ENCODE measurements around the gene C16orf54.
"Not testable (repeated sequence)": the region's sequence is repeated elsewhere in the genome, so short reads cannot be mapped to it uniquely, and the experiment has no call there.

The C16orf54 gene

GRCh38 chr16:29745853-29746345 lies at the start of gene C16orf54:
Gene C16orf54 (minus strand): TSS chr16:29745990. CDS start chr16:29744951, 1,039 bp downstream.
- peak; percentile 72 for DNase-seq

- DNase-seq = no peak
Measured at GRCh38 chr16:29794231-29794710, 48.5 kb upstream of the C16orf54 start.

GRCh38 chr16:29793153-29793552 lies 47.4 kb upstream of the C16orf54 start:
- DNase-seq = not testable (repeated sequence)

- DNase-seq = no peak
Measured at GRCh38 chr16:29791845-29792807, 46.3 kb upstream of the C16orf54 start.

GRCh38 chr16:29790949-29791844 lies 45.4 kb upstream of the C16orf54 start:
- DNase-seq = no peak

GRCh38 chr16:29790183-29790948 lies 44.6 kb upstream of the C16orf54 start, which contains the start of gene KIF22:
Gene KIF22 (plus strand): TSS chr16:29790751. CDS start chr16:29790760, 9 bp downstream.
- DNase-seq = peak; percentile 100

GRCh38 chr16:29789775-29790182 lies 44.0 kb upstream of the C16orf54 start:
- DNase-seq = no peak

- not testable (repeated sequence) for DNase-seq
Measured at GRCh38 chr16:29787155-29787554, 41.4 kb upstream of the C16orf54 start.

GRCh38 chr16:29784901-29785500 lies 39.2 kb upstream of the C16orf54 start:
- DNase-seq = peak; percentile 77

GRCh38 chr16:29784157-29784556 lies 38.4 kb upstream of the C16orf54 start:
- DNase-seq = no peak

- not testable (repeated sequence) for DNase-seq
Measured at GRCh38 chr16:29783094-29783953, 37.5 kb upstream of the C16orf54 start.

- DNase-seq = no peak
Measured at GRCh38 chr16:29779474-29779873, 33.7 kb upstream of the C16orf54 start.

- no peak for DNase-seq
Measured at GRCh38 chr16:29777576-29778350, 32.0 kb upstream of the C16orf54 start, which contains the start of gene ZG16. Gene ZG16 (plus strand): TSS chr16:29778256. CDS start chr16:29779267, 1,011 bp downstream.

GRCh38 chr16:29775742-29776408 lies 30.1 kb upstream of the C16orf54 start:
- no peak for DNase-seq

- no peak for DNase-seq
Measured at GRCh38 chr16:29774730-29775129, 28.9 kb upstream of the C16orf54 start.

- DNase-seq = not testable (repeated sequence)
Measured at GRCh38 chr16:29772330-29772729, 26.5 kb upstream of the C16orf54 start.

- no peak for DNase-seq
Measured at GRCh38 chr16:29770250-29770929, 24.6 kb upstream of the C16orf54 start.

- no peak for DNase-seq
Measured at GRCh38 chr16:29769507-29769906, 23.7 kb upstream of the C16orf54 start.
